Stimulated activated CD8-positive, alpha-beta memory T cell treated with anti-CD3 and anti-CD28 coated beads, Interleukin-7, amount 100 ng/mL, for 1 hour (primary cell): ENCODE results near the gene ABCG8.

Experiments used
- DNase-seq, 2 donors: peaks; one replicate each; pipeline ENCODE4 v3.0.0-alpha.2; 2020; ENCODE audit warnings: low read depth in 2 of 2

ABCG8 gene

GRCh38 chr2:43924463-43924862 lies 85.7 kb downstream of the ABCG8 start:
- DNase-seq, result no peak

- DNase-seq, result no peak
Observed at GRCh38 chr2:43925431-43925830, 86.7 kb downstream of the ABCG8 start.

- no peak for DNase-seq
Observed at GRCh38 chr2:43927442-43927841, 88.7 kb downstream of the ABCG8 start.

GRCh38 chr2:43931293-43931692 lies 92.5 kb downstream of the ABCG8 start:
- no peak for DNase-seq
